ENCODE results near the gene ASIP.
"Not testable (repeated sequence)": the region's sequence is repeated elsewhere in the genome, so short reads cannot be mapped to it uniquely, and the experiment has no call there.

The ASIP gene

GRCh38 chr20:34240693-34241615, at the start of gene ASIP:
TSS of gene ASIP (plus strand) at chr20:34241423. CDS start at chr20:34260375, 18,952 bp downstream.
- no peak for DNase-seq

GRCh38 chr20:34193051-34193450, 48.2 kb upstream of the ASIP start:
- DNase-seq: no peak

DNA sequence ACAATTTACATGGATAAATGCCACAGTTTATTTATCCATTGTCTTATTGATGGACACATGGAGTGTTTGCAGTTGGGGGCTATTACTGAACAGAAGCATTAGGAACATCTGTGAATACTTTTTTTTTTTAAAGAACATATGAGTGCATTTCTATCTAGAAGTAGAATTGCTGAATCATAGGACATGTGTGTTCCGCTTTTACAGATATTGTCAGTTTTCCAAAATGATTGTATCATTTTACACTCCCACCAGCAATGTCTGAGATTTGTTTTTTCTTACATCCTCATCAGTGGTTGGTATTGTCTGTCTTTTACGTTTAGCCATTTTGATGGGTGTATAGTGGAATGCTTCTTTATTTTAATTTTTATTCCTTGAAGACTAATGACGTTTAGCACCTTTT, 42.0 kb upstream of the ASIP start:
- DNase-seq: no peak

- no peak for DNase-seq
Observed at GRCh38 chr20:34200023-34200422, 41.2 kb upstream of the ASIP start.

DNA sequence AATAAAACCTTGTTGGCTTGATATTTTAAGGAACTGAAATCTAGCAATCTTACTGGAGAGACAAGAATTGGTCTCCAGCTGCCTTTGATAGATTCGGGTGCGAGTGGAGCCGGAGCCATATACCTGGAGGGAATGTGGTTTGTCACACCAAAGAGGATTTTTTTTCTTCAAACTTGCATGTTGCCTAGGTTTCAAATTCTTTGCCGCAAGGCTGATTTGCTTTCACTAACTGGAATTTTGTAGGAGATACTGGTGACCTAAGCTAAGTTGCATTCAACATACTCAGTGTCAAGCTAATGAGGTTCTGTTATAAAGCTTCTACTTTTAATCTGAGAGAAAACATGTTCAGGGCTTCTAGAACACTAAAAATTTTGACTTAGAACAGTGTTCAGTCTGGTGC, 39.7 kb upstream of the ASIP start:
- DNase-seq: no peak

GRCh38 chr20:34205172-34205880, 35.9 kb upstream of the ASIP start:
- not testable (repeated sequence) for DNase-seq

DNA sequence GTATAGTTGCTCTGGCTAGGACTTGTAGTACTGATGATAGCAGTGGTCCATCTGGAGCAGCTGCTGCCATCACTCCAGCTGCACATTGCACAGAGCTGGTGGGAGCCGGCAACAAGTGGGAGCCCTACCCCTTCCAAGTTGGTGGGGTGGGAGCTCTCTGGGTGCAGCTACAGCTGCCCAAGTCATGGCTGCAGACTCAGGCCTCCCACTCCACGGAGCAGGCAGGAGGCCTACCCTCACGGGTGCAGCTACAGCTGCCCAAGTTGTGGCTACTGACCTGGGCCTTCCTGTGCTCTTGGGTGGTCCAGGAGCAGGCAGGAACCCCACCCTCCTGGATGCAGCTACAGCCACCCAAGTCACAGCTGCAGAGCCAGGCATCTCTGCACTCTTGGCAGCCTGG, 32.1 kb upstream of the ASIP start:
- DNase-seq: no peak

GRCh38 chr20:34210271-34210670, 31.0 kb upstream of the ASIP start:
- DNase-seq: no peak

GRCh38 chr20:34211591-34211990, 29.6 kb upstream of the ASIP start:
- DNase-seq: no peak

GRCh38 chr20:34213213-34213612, 28.0 kb upstream of the ASIP start:
- no peak for DNase-seq

DNA sequence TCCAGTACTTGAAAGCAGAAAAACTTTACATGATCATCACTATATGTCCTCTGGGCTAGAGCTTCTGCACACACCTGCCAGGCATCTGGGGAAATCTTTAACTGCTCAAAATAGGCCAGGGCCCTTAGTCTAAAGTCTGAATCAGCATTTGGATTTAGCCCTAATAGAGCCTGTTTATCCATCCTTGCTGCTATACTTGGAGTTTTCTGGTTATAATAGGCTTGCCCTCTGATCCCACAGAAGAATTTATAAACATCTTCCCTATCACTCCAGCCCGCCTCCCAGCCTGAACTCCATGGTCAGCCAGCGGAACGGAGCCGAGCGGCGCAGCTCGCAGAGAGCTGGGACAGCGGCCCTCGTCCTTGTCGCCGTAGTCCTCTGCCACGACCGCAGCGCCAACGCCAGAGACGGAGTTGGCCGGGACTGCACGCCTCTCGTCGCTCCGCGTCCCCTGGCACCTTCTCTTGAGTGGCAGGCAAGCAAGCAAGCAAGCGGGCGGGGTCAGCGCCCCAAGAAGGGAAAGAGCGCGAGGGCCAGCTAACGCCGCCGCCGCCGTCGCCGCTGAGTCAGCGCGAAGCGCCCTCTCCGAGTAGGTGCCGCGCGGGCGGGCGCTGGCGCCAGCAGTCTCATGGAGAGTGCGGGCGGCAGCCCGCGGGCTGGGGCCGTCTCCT, 25.4 kb upstream of the ASIP start:
- DNase-seq: peak; percentile 8

DNA sequence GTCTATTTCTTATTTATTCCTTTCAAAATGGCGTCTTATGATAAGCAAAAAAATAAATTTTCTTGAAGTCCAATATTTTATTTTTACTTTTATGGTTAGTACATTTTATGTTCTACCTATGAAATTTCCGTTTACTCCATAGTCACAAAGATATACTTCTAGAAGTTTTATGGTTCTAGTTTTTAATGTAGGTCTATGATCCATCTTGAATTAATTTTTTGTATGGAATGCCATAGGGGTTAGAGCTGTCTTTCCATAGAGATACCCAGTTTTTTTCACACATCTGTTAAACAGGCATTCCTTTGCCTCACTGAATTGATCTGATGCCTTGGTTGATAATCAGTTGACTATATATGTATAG, 24.9 kb upstream of the ASIP start:
- DNase-seq: no peak

GRCh38 chr20:34220561-34220960, 20.7 kb upstream of the ASIP start:
- no peak for DNase-seq

GRCh38 chr20:34222208-34222607, 19.0 kb upstream of the ASIP start:
- DNase-seq: no peak

GRCh38 chr20:34224251-34224650, 17.0 kb upstream of the ASIP start:
- DNase-seq: not testable (repeated sequence)

GRCh38 chr20:34231634-34232033, 9.6 kb upstream of the ASIP start:
- no peak for DNase-seq

- DNase-seq: no peak
Observed at GRCh38 chr20:34232494-34233087, 8.6 kb upstream of the ASIP start.

- no peak for DNase-seq
Observed at GRCh38 chr20:34233687-34234086, 7.5 kb upstream of the ASIP start.

GRCh38 chr20:34235875-34236274, 5.3 kb upstream of the ASIP start:
- no peak for DNase-seq

DNA sequence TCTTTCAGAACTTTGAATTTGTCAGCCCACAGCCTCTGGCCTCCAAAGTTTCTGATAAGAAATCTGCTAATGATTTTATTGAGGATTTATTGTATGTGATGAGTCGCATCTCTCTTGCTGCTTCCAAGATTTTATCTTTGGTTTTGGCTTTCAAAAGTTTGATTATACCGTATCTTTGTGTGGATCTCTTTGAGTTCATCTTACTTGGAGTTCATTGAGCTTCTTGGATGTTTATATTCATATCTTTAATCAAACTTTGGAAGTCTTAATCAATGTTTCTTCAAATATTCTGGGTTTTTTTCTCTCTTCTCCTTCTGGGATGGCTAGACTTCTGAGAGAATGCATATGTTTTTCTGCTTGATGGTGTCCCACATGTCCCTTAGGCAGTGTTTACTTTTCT, 3.3 kb upstream of the ASIP start:
- no peak for DNase-seq

- no peak for DNase-seq
Observed at GRCh38 chr20:34240121-34240520, 1.1 kb upstream of the ASIP start.

GRCh38 chr20:34242015-34242414, 792 bp downstream of the ASIP start:
- DNase-seq: not testable (repeated sequence)

- DNase-seq: no peak
Observed at GRCh38 chr20:34242879-34243278, 1.7 kb downstream of the ASIP start.

Data from activated T-cell treated with anti-CD3 and anti-CD28 coated beads for 4 hours (primary cell).